Thymus (tissue), 11 donors: ENCODE data around the gene TBC1D7. TPM values are rescaled to one million over a fixed set of nuclear protein-coding genes. Genes with fewer than 3 reads are reported as not detected.
A peak's percentile ranks its signal among the peaks of the same experiment; 100 is the strongest.

ENCODE experiments used
- DNase-seq, 9 donors: peaks; one replicate each; pipeline ENCODE4 v3.0.0-alpha.2; 2013; ENCODE audit warnings: low spot score in 9 of 9, low read depth in 6 of 9, missing footprints in 1 of 9
- H3K27ac ChIP-seq, 2 donors: one replicate each; pipeline ENCODE4 v1.5.1; 2013; ENCODE audit warnings: control low read depth in 1 of 2, low read depth in 1 of 2, low read length in 1 of 2, mild to moderate bottlenecking in 1 of 2, moderate library complexity in 1 of 2
- H3K27me3 ChIP-seq, 2 donors: one replicate each; pipeline ENCODE4 v1.5.1; 2013; ENCODE audit warnings: low read length in 1 of 2; ENCODE audit not compliant: control insufficient read depth in 2 of 2, insufficient read depth in 1 of 2
- H3K36me3 ChIP-seq, 2 donors: one replicate each; pipeline ENCODE4 v1.5.1; 2013; ENCODE audit warnings: low read length in 1 of 2, mild to moderate bottlenecking in 1 of 2, moderate library complexity in 1 of 2; ENCODE audit not compliant: control insufficient read depth in 2 of 2, insufficient read depth in 2 of 2
- H3K4me1 ChIP-seq, 2 donors: one replicate each; pipeline ENCODE4 v1.5.1; 2013; ENCODE audit warnings: low read length in 2 of 2; ENCODE audit not compliant: control insufficient read depth in 2 of 2, insufficient read depth in 2 of 2
- H3K4me3 ChIP-seq, 2 donors: one replicate each; pipeline ENCODE4 v1.5.1; 2013; ENCODE audit warnings: low read length in 2 of 2, control low read depth in 1 of 2, mild to moderate bottlenecking in 1 of 2
- H3K9me3 ChIP-seq, 2 donors: one replicate each; pipeline ENCODE4 v1.5.1; 2013; ENCODE audit warnings: low read length in 1 of 2, mild to moderate bottlenecking in 1 of 2; ENCODE audit not compliant: control insufficient read depth in 2 of 2, insufficient read depth in 1 of 2
- WGBS: extraction: QIAGEN DNeasy Blood & Tissue Kit; methylation state at CpG from one replicate; pipeline ENCODE4 v1.1.7; 2013; 5-methylcytosine and 5-hydroxymethylcytosine counted together
- polyA plus RNA-seq: library from polyadenylated mRNA; stranded (reverse); fragments of 200-250 nt; gene quantifications from one replicate; pipeline ENCODE4 v1.2.3, GENCODE V29; 2013
- total RNA-seq: library from RNA; stranded (reverse); fragments of 120-200 nt; gene quantifications from one replicate; pipeline ENCODE4 v1.2.4, GENCODE V29; 2013
- donor health status: healthy.

TBC1D7 gene
- total and polyA plus RNA-seq, 2 donors = 17.1 to 20.6 TPM

DNA sequence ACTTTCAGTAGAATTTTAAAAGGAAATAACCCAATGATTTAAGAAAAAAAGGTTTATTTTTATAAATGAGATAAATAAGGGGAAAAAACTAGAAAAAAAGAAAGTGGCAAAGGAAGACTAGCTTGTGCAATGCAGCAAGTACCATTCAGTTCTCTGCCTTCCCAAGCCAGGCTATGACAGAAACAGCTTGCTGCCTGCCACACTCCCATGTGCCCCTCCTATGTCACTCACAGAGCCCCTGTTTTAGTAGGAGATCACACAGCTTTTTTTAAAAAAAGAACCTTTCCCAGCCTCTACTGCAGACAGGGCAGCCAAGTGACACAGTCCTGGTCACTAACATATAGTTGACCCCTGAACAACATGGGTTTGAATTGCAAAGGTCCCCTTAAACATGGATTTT is 13.5 kb downstream of the TBC1D7 start:
- H3K27me3 ChIP-seq = no peaks in the 10 kb centered on the region
- H3K36me3 ChIP-seq = peaks cover 33 to 60% of the 10 kb centered on the region in 2 donors

DNA sequence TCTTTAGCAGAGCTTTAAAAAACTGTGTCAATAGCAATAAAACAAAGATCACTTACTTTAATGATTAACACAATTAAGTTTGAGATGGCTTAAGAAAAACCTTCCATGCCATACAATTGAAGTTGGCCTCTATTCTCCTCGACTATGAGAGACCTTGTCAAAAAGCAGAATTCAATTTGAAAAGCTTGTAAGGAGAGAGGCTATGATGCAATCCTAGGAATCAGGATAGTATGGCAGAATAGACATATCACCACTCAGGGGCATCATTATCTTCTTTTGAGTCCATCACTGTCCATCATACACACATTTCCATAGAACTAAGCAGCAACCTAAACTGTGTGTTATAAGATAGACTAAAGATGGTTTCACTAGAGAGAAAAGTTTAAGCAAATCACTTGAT is 17.2 kb downstream of the TBC1D7 start:
- DNase-seq = no peak
- Histone ChIP-seq H3K36me3 (peaks cover 37 to 61% of the 10 kb centered on the region in 2 donors), H3K9me3 (no peaks in the 10 kb centered on the region), H3K4me1 (no peaks in the 10 kb centered on the region), H3K27ac (no peak overlapping the region), H3K4me3 (no peak overlapping the region), H3K27me3 (no peaks in the 10 kb centered on the region)
- 0% methylated on average over 1 of the region's 1 CpG for WGBS

More for the DNA sequence above, 13.5 kb downstream of the TBC1D7 start:
- Histone ChIP-seq H3K9me3 (no peaks in the 10 kb centered on the region), H3K4me3 (no peak overlapping the region), H3K27ac (no peak overlapping the region), H3K4me1 (no peaks in the 10 kb centered on the region)
- no peak for DNase-seq

DNA sequence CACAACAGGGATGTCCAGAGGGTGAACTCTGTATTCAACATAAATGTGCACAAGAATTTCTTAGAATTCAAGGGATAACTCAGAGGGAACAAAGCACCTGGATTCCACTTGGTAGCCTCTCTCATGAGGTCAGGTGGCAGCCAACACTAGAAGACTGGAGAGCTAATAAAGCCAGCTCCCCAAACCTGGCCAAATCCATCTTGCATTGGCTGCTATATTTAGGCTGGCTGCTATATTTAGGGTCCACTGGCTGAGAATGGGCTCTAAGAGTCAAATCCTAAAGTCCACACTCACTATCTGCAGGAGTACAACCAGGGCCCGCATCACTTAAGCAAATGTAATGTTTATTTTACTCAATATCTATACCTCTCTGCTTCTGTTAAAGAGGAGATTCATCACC is 20.0 kb downstream of the TBC1D7 start:
- Histone ChIP-seq H3K36me3 (peaks cover 37 to 57% of the 10 kb centered on the region in 2 donors), H3K9me3 (no peaks in the 10 kb centered on the region), H3K27me3 (no peaks in the 10 kb centered on the region), H3K4me1 (no peaks in the 10 kb centered on the region), H3K4me3 (no peak overlapping the region), H3K27ac (no peak overlapping the region)
- WGBS = 97% methylated on average over 1 of the region's 1 CpG
- DNase-seq = no peak

DNA sequence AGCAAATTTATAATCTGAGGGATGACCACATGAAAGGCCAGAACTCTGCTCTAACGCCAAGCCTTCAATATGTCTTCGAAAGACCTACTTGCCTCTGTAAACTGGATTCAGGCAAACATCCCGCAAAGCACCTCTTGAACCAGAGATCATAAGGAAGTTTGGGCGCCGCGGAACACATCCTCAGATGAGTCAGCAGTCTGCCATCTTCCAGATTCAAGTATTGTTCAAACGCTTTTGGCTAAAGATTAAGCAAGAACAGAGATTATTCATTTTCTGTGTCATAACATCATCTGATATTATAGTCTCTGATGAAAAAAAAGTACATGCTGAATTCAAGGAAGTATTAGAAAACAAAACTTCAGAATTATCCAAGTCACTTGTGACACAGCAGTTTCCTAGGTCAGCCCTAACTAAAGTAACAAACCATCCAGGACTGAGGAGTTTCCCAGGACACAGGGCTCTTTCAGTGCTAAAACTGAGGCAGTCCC is 20.8 kb downstream of the TBC1D7 start:
- Histone ChIP-seq H3K27ac (no peak overlapping the region), H3K27me3 (no peaks in the 10 kb centered on the region), H3K4me1 (no peaks in the 10 kb centered on the region), H3K4me3 (no peak overlapping the region), H3K9me3 (no peaks in the 10 kb centered on the region), H3K36me3 (peaks cover 42 to 62% of the 10 kb centered on the region in 2 donors)
- 84% methylated on average over 7 of the region's 7 CpGs for WGBS
- DNase-seq = no peak

DNA sequence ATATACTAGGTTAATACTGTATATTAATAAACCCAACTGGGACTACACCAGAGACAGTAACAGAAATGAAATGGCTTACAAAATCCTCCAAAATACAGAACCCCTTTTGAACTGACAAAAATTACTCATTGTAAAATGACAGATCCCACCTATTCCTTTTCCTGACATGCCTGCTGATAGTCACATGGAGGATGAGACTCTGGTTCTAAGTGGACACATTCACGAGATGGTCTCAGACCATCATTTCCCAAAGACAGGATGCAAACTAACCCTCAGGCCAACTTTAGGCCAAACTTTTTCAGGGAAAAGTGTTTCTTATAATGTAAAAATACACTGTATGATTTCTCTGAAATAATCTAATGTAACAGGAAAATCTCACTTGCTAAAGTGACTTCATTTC is 22.5 kb downstream of the TBC1D7 start:
- no peaks in the 10 kb centered on the region for H3K9me3 ChIP-seq
- 99% methylated on average over 1 of the region's 1 CpG for WGBS
- DNase-seq = no peak
- peaks cover 42 to 75% of the 10 kb centered on the region in 2 donors for H3K36me3 ChIP-seq
- no peak overlapping the region for H3K27ac ChIP-seq
- no peaks in the 10 kb centered on the region for H3K27me3 ChIP-seq
- H3K4me3 ChIP-seq = no peak overlapping the region
- H3K4me1 ChIP-seq = no peaks in the 10 kb centered on the region

DNA sequence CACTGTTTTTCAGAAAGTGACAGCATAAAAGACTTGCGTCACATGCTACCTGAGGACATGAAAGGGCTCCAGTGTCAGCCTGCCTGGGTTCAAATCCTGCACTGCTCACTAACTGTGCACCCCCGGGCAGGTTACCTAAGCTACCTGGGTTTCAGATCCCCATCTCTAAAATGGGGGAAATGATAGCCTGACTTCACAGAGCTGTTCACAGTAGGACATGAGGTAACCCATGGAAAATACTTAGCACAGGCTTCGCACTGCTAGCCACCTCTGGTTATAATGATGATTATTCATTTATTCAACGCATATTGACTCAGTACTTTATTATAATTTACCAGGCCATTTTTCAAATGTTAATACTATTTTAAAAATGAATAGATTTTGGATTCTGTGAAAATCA is 23.0 kb downstream of the TBC1D7 start:
- Histone ChIP-seq H3K27me3 (no peaks in the 10 kb centered on the region), H3K9me3 (no peaks in the 10 kb centered on the region), H3K4me1 (no peaks in the 10 kb centered on the region), H3K36me3 (peaks cover 42 to 80% of the 10 kb centered on the region in 2 donors), H3K27ac (no peak overlapping the region), H3K4me3 (no peak overlapping the region)
- WGBS = 85% methylated on average over 4 of the region's 4 CpGs
- DNase-seq = no peak

DNA sequence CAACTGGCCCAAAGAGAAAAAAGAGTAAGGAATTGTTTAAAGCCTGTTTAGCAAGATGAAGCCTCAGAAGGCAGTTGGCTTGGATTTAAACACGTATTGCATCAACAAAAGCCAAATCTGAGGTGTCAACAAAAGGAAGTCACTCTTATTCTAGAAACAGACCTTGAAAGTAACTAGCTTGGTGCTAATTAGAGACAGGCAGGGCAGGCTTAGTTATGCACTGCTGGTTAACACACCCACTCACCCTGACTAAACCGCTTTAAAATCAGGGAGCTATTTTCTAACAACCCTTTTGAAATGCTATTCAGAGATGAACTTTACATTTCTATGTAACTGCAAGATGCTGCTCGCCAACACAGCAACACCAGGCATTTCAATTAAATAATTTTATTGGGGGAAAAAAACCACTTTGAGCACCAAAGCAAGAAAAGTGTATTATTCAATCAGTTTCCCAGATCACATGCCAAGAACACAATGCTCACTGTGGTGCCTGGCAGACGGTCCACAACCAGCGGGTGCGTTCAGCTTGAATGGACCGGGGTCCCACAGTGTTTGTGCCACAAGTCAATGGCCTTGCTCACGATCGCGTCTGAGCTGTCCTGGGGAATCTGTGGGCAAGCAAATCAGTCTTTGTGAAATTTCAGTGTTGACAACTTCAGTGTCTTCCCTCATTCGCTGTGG is 23.6 kb downstream of the TBC1D7 start:
- no peak for DNase-seq
- H3K9me3 ChIP-seq = no peaks in the 10 kb centered on the region
- peaks cover 48 to 82% of the 10 kb centered on the region in 2 donors for H3K36me3 ChIP-seq
- 96% methylated on average over 11 of the region's 11 CpGs for WGBS
- no peaks in the 10 kb centered on the region for H3K4me1 ChIP-seq
- H3K27ac ChIP-seq = no peak overlapping the region
- no peaks in the 10 kb centered on the region for H3K27me3 ChIP-seq
- no peak overlapping the region for H3K4me3 ChIP-seq

DNA sequence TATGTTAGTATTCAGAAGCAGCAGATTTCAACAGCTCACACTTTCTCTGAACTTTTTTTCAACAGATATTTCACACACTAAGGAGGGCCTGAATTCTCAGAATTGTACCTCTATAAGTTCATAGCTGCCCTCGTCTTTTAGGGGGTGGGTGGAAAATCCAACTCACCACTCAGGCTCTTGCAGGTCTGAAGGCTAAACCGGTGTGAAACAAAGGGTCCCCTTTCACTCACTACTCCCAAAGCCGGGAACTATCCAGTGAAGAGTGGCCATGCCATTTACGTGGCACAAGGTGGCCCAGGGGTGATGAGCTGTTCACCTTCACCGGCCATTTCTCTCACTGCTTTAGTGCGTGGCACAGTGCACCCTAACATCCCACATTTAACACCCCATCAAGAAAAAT is 24.2 kb downstream of the TBC1D7 start:
- 87% methylated on average over 6 of the region's 6 CpGs for WGBS
- peak overlapping the region in 1 of 2 donors; percentile 62 for H3K27ac ChIP-seq
- H3K9me3 ChIP-seq = no peaks in the 10 kb centered on the region
- DNase-seq = no peak
- H3K27me3 ChIP-seq = no peaks in the 10 kb centered on the region
- no peaks in the 10 kb centered on the region for H3K4me1 ChIP-seq
- H3K36me3 ChIP-seq = peaks cover 52 to 84% of the 10 kb centered on the region in 2 donors
- H3K4me3 ChIP-seq = no peak overlapping the region

DNA sequence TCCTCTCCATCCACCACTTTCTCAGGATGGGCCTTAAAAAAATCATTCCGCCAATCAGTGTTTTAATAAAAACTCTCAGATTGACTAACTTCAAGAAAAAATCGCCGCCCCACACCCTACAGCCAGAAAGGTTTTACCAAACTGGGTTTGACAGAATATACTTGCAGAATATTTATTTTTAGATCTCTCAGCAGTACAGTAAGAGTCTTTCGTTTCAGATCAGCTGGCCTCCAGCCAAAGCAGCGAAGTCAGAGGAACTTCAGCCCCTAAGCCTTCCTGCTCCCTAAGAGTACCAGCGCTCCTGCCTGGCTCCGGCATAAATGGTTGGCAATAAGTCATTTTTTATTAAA is 24.7 kb downstream of the TBC1D7 start:
- H3K36me3 ChIP-seq = peaks cover 50 to 84% of the 10 kb centered on the region in 2 donors

More for the DNA sequence above, 24.7 kb downstream of the TBC1D7 start:
- 64% methylated on average over 7 of the region's 7 CpGs for WGBS
- no peak overlapping the region for H3K4me3 ChIP-seq
- DNase-seq = no peak
- no peaks in the 10 kb centered on the region for H3K9me3 ChIP-seq
- H3K4me1 ChIP-seq = no peaks in the 10 kb centered on the region
- H3K27ac ChIP-seq = peak overlapping the region; percentile 47 to 62
- H3K27me3 ChIP-seq = no peaks in the 10 kb centered on the region
